Colon (tissue), 2 donors: Measurements from ENCODE around the gene CFAP77.

Experiments
- FAIRE-seq: peaks from 2 replicates; lab custom pipeline; 2012; peaks lifted over from hg19 to GRCh38; lab: Jason Lieb, UNC
- donor health status: control.
- donor health status: control.

CFAP77 gene

GRCh38 chr9:132489536-132489935 is 79.5 kb downstream of the CFAP77 start:
- FAIRE-seq = no peak

GRCh38 chr9:132494857-132495256 is 84.8 kb downstream of the CFAP77 start:
- no peak for FAIRE-seq

- FAIRE-seq = no peak
Measured at GRCh38 chr9:132497731-132498130, 87.7 kb downstream of the CFAP77 start.

- FAIRE-seq = no peak
Measured at GRCh38 chr9:132498531-132499210, 88.7 kb downstream of the CFAP77 start.

GRCh38 chr9:132499251-132499650 is 89.2 kb downstream of the CFAP77 start:
- FAIRE-seq = no peak

- FAIRE-seq = no peak
Measured at GRCh38 chr9:132500193-132500592, 90.2 kb downstream of the CFAP77 start.

GRCh38 chr9:132502480-132502879 is 92.5 kb downstream of the CFAP77 start:
- no peak for FAIRE-seq

- FAIRE-seq = no peak
Measured at GRCh38 chr9:132503116-132503515, 93.1 kb downstream of the CFAP77 start.

- FAIRE-seq = no peak
Measured at GRCh38 chr9:132504488-132504887, 94.5 kb downstream of the CFAP77 start.

- FAIRE-seq = no peak
Measured at GRCh38 chr9:132505991-132506655, 96.1 kb downstream of the CFAP77 start.

GRCh38 chr9:132506977-132507669 is 97.1 kb downstream of the CFAP77 start:
- FAIRE-seq = no peak

- FAIRE-seq = no peak
Measured at GRCh38 chr9:132507670-132508469, 97.9 kb downstream of the CFAP77 start.

- FAIRE-seq = no peak
Measured at GRCh38 chr9:132509928-132510874, 100.2 kb downstream of the CFAP77 start.

GRCh38 chr9:132511191-132511999 is 101.4 kb downstream of the CFAP77 start:
- no peak for FAIRE-seq

GRCh38 chr9:132513416-132513815 is 103.4 kb downstream of the CFAP77 start:
- FAIRE-seq = no peak

GRCh38 chr9:132514011-132514744 is 104.2 kb downstream of the CFAP77 start:
- FAIRE-seq = no peak

GRCh38 chr9:132514821-132515220 is 104.8 kb downstream of the CFAP77 start:
- FAIRE-seq = no peak

- FAIRE-seq = no peak
Measured at GRCh38 chr9:132516301-132516700, 106.3 kb downstream of the CFAP77 start.

- no peak for FAIRE-seq
Measured at GRCh38 chr9:132516911-132517310, 106.9 kb downstream of the CFAP77 start.
